Testis (tissue), 2 donors: ENCODE measurements around the gene SNX30.

Experiments
- CTCF ChIP-seq, 3 experiments: fragments of 450-650 bp in 2 of 3; fragments of 200-600 bp in 1 of 3; sonication (generic) in 1 of 3; IDR thresholded peaks; one replicate each; pipeline ENCODE4 v1.5.1; 2016 to 2019; ENCODE audit warnings: antibody characterized with exemption in 3 of 3, mild to moderate bottlenecking in 2 of 3, moderate library complexity in 1 of 3
- POLR2A ChIP-seq: fragments of 450-650 bp; IDR thresholded peaks from one replicate; pipeline ENCODE4 v1.6.1; 2017; ENCODE audit warnings: antibody characterized with exemption, mild to moderate bottlenecking, moderate library complexity

- TF ChIP-seq CTCF (IDR thresholded peaks at IDR 0.05) (no peak), POLR2A (no peak)
Observed at GRCh38 chr9:112838342-112838741, 87.8 kb downstream of the SNX30 start.
